Small intestine (tissue), 7 donors: ENCODE measurements around the gene RUVBL2. TPM values are rescaled to one million over a fixed set of nuclear protein-coding genes. Genes with fewer than 3 reads are reported as not detected.

Source experiments
- DNase-seq, 2 donors: peaks; one replicate each; pipeline versions ENCODE4 v3.0.0 to v3.0.0-alpha.2; 2013
- FAIRE-seq: peaks from 2 replicates; lab custom pipeline; 2012; peaks lifted over from hg19 to GRCh38; lab: Jason Lieb, UNC
- H3K27ac ChIP-seq, 3 donors: one replicate each; pipeline ENCODE4 v1.5.1; 2013; ENCODE audit warnings: low read length in 2 of 3, mild to moderate bottlenecking in 2 of 3, control low read depth in 1 of 3, inconsistent platforms in 1 of 3, low read depth in 1 of 3, moderate library complexity in 1 of 3
- H3K27me3 ChIP-seq, 3 donors: one replicate each; pipeline ENCODE4 v1.6.1; 2013; ENCODE audit warnings: low read length in 3 of 3, inconsistent platforms in 1 of 3; ENCODE audit not compliant: control insufficient read depth in 3 of 3, insufficient read depth in 3 of 3
- H3K36me3 ChIP-seq, 3 donors: one replicate each; pipeline ENCODE4 v1.6.1; 2013; ENCODE audit warnings: low read length in 3 of 3, inconsistent platforms in 1 of 3, low read depth in 1 of 3, mild to moderate bottlenecking in 1 of 3, moderate library complexity in 1 of 3; ENCODE audit not compliant: control insufficient read depth in 3 of 3, insufficient read depth in 2 of 3
- H3K4me1 ChIP-seq, 3 donors: one replicate each; pipeline ENCODE4 v1.6.1; 2013; ENCODE audit warnings: low read length in 2 of 3, inconsistent platforms in 1 of 3, low read depth in 1 of 3, mild to moderate bottlenecking in 1 of 3, moderate library complexity in 1 of 3; ENCODE audit not compliant: control insufficient read depth in 3 of 3, insufficient read depth in 2 of 3
- H3K4me3 ChIP-seq, 3 donors: one replicate each; pipeline ENCODE4 v1.5.1; 2013; ENCODE audit warnings: low read length in 3 of 3, control low read depth in 1 of 3, inconsistent platforms in 1 of 3, low read depth in 1 of 3, mild to moderate bottlenecking in 1 of 3, moderate library complexity in 1 of 3
- H3K9me3 ChIP-seq, 2 donors: one replicate each; pipeline ENCODE4 v1.6.1; 2013; ENCODE audit warnings: low read depth in 1 of 2, low read length in 1 of 2; ENCODE audit not compliant: control insufficient read depth in 2 of 2, insufficient read depth in 1 of 2
- WGBS, 3 donors: extraction: QIAGEN DNeasy Blood & Tissue Kit; methylation state at CpG; one replicate each; pipeline ENCODE4 v1.1.7; 2013; 5-methylcytosine and 5-hydroxymethylcytosine counted together
- polyA plus RNA-seq, 4 donors: library from polyadenylated mRNA; stranded (reverse) in 3 of 4; unstranded in 1 of 4; fragments of 200-250 nt in 3 of 4; fragments of 120-200 nt in 1 of 4; gene quantifications; one replicate each; pipeline versions ENCODE4 v1.2.1 to v1.2.3, GENCODE V29; 2013
- donor health status: healthy with polysubstance abuse.
- donor health status: control.
- donor health status: control.
- donor health status: Bipolar disorder and iron deficiency.
- donor health status: healthy.

The RUVBL2 gene
- polyA plus RNA-seq, 4 donors, result 45.4 to 108 (median 57.3) TPM

GRCh38 chr19:48988860-48989259 lies 4.8 kb upstream of the RUVBL2 start:
- Histone ChIP-seq H3K4me3 (no peak overlapping the region), H3K4me1 (peaks cover 2 to 13% (median 7%) of the 10 kb centered on the region in 3 donors), H3K27ac (no peak overlapping the region), H3K27me3 (no peaks in the 10 kb centered on the region), H3K9me3 (no peaks in the 10 kb centered on the region), H3K36me3 (peaks cover 2 to 68% (median 4%) of the 10 kb centered on the region in 3 donors)
- 95% methylated on average over 9 of the region's 9 CpGs for WGBS, 3 donors
- FAIRE-seq (no peak), DNase-seq (no peak)

DNA sequence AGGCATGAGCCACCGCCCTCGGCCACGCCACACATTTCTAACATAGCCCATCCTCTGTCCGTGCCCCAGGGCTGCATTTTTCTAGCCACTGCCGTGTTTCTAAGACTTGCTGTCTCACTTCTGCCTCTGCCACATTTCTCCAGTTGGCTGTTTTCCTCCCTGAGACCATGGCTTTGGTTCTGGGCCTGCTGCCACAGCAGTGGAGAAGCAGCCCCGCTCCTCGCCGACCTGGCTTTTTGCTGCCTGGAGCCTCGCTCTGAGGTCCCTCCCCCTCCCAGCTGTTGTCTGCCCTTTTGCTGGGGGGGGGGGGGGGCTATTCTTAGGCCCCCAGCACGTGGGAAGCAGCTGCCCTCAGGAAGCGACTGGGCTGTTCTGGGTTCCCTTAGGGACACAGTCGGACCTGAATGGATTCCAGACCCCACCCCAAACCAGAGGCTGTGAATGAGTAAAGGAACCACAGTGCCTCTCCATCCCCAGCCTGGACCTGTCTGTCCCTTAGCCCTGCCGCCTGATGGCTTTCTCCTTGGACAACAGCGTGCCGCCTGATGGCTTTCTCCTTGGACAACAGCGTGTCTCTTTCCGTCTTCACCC lies 3.9 kb upstream of the RUVBL2 start:
- 78 to 88% (median 88%) methylated on average over 17 of the region's 17 CpGs for WGBS, 3 donors

DNA sequence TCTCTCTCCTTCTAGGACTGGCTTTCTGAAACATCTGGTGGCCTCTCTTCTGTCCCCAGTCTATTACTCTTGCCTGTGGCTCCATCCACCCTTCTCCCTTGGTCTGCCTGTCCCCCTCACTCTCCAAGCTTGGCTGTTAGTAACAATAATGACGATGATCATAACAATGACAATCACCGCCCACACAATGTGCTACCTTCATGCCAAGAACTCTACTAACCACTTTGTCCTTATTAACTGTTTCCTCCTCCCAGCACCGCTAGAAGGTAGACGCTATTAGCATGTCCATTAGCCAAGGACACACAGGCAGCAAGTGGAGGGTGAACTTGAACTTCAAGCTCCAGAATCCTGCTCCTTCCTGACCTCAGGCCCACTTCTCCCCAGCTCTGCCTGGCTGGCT lies 3.3 kb upstream of the RUVBL2 start:
- Histone ChIP-seq H3K9me3 (no peaks in the 10 kb centered on the region), H3K4me1 (peaks cover 2 to 22% (median 7%) of the 10 kb centered on the region in 3 donors), H3K36me3 (peaks cover 2 to 53% (median 4%) of the 10 kb centered on the region in 3 donors), H3K27me3 (no peaks in the 10 kb centered on the region), H3K4me3 (no peak overlapping the region), H3K27ac (no peak overlapping the region)
- no peak for DNase-seq
- 74 to 87% (median 76%) methylated on average over 4 of the region's 4 CpGs for WGBS, 3 donors
- FAIRE-seq, result no peak

More for the DNA sequence above, 3.9 kb upstream of the RUVBL2 start:
- H3K36me3 ChIP-seq, result peaks cover 2 to 59% (median 4%) of the 10 kb centered on the region in 3 donors
- H3K27ac ChIP-seq, result no peak overlapping the region
- H3K4me1 ChIP-seq, result peaks cover 2 to 20% (median 7%) of the 10 kb centered on the region in 3 donors
- H3K9me3 ChIP-seq, result no peaks in the 10 kb centered on the region
- H3K4me3 ChIP-seq, result no peak overlapping the region
- no peak for FAIRE-seq
- no peaks in the 10 kb centered on the region for H3K27me3 ChIP-seq
- DNase-seq, result no peak

DNA sequence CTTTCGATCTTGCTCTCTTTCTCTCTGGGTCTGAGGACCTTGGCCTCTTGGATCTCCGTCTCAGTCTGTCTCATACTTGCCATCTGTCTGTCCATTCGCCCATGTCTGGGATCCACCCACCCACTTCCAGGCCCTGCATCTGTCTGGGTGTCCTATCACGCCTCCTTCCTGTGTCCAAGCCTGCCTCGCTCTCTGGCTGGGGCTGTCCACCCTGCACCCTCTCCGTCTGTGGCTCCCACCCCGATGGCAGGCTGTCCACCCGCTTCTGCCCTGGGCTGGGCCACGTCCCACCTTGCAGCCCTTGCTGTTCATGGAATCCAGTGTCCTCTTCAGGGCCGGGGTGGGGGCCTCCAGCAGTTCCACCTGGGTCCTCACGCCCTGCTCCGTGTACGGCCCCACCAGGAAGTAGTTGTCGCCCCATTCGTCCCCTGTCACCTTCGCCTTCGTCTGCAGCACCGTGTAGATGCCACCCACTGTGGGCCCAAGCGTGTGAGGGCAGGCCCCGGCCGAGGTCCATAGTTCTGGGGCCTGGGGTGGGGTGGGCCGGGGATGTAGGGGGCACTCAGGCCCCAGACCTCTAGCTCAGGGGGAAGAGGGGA lies 2.6 kb upstream of the RUVBL2 start:
- peak overlapping the region in 1 of 3 donors; percentile 18 for H3K27ac ChIP-seq
- H3K4me3 ChIP-seq, result peak overlapping the region in 1 of 3 donors; percentile 94
- peaks cover 2 to 46% (median 4%) of the 10 kb centered on the region in 3 donors for H3K36me3 ChIP-seq
- 81 to 88% (median 82%) methylated on average over 22 of the region's 22 CpGs for WGBS, 3 donors
- H3K27me3 ChIP-seq, result no peaks in the 10 kb centered on the region
- peaks cover 2 to 22% (median 7%) of the 10 kb centered on the region in 3 donors for H3K4me1 ChIP-seq
- FAIRE-seq (no peak), DNase-seq (no peak)
- no peaks in the 10 kb centered on the region for H3K9me3 ChIP-seq

GRCh38 chr19:48991873-48992580 lies 1.7 kb upstream of the RUVBL2 start:
- DNase-seq (peak; percentile 77 to 78), FAIRE-seq (no peak)
- Histone ChIP-seq H3K36me3 (peaks cover 2 to 38% (median 4%) of the 10 kb centered on the region in 3 donors), H3K27me3 (no peaks in the 10 kb centered on the region), H3K4me1 (peaks cover 2 to 22% (median 7%) of the 10 kb centered on the region in 3 donors), H3K27ac (peak overlapping the region; percentile 5 to 98 (median 95)), H3K4me3 (peak overlapping the region; percentile 52 to 94 (median 89)), H3K9me3 (no peaks in the 10 kb centered on the region)
- WGBS, 3 donors, result 19 to 23% (median 22%) methylated on average over 7 to 8 of the region's 8 CpGs

GRCh38 chr19:48992581-48993174 lies 1.0 kb upstream of the RUVBL2 start:
- H3K27ac ChIP-seq, result peak overlapping the region; percentile 5 to 98 (median 95)
- DNase-seq (peak in 1 of 2 donors; percentile 59), FAIRE-seq (no peak)
- H3K36me3 ChIP-seq, result peaks cover 2 to 35% (median 4%) of the 10 kb centered on the region in 3 donors
- WGBS, 3 donors, result 0 to 1% (median 1%) methylated on average over 20 of the region's 20 CpGs
- no peaks in the 10 kb centered on the region for H3K27me3 ChIP-seq
- peaks cover 2 to 22% (median 7%) of the 10 kb centered on the region in 3 donors for H3K4me1 ChIP-seq
- H3K4me3 ChIP-seq, result peak overlapping the region; percentile 52 to 94 (median 89)
- no peaks in the 10 kb centered on the region for H3K9me3 ChIP-seq

DNA sequence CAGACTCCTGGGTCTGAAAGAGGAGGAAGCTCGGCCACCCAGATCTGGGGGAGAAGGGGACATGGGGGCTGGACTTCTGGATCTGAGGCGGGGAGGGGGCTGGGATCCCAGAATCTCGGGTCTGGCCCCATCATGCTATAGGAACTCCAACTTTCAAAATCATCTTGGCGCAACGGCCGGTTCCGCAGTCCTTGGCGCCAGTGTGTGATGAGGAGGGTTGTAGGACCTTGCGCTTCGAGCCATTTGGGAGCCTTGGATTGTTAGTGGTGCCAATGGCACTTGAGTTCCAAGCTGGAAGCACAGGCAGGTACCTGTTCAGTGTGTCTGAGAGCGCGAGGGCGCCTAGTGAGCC lies 324 bp downstream of the RUVBL2 start:
- peak overlapping the region; percentile 17 to 98 (median 95) for H3K27ac ChIP-seq
- H3K36me3 ChIP-seq, result peaks cover 0 to 29% (median 0%) of the 10 kb centered on the region in 3 donors

DNA sequence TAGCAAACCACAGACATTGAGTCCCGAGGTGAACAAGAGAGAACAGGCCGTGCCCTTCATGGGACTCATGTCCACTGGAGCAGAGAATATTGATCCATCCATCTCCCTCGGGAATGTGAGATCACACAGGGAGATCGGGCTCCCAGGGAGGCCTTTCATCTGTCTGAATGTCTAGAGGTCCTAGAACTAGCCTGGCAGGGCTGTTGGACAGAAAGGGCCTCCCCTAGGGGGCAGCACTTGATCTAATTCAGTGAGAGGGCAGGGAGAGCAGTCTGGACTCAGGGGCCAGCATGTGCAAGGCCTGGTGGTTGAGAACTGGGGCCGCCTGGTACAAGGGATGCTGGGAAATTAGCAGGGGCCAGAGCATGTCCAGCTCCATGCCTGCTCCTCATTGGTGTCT lies 4.3 kb downstream of the RUVBL2 start:
- FAIRE-seq, result no peak
- WGBS, 3 donors, result 73 to 76% (median 73%) methylated on average over 5 of the region's 5 CpGs

More for the DNA sequence above, 324 bp downstream of the RUVBL2 start:
- no peaks in the 10 kb centered on the region for H3K27me3 ChIP-seq
- 0 to 1% (median 1%) methylated on average over 13 of the region's 13 CpGs for WGBS, 3 donors
- H3K9me3 ChIP-seq, result no peaks in the 10 kb centered on the region
- no peak for DNase-seq
- no peak for FAIRE-seq
- H3K4me3 ChIP-seq, result peak overlapping the region; percentile 54 to 94 (median 58)
- peaks cover 2 to 22% (median 7%) of the 10 kb centered on the region in 3 donors for H3K4me1 ChIP-seq

More for the DNA sequence above, 4.3 kb downstream of the RUVBL2 start:
- Histone ChIP-seq H3K9me3 (no peaks in the 10 kb centered on the region), H3K4me3 (no peak overlapping the region), H3K4me1 (peaks cover 0 to 9% (median 0%) of the 10 kb centered on the region in 3 donors), H3K27me3 (no peaks in the 10 kb centered on the region), H3K27ac (no peak overlapping the region), H3K36me3 (peaks cover 0 to 29% (median 1%) of the 10 kb centered on the region in 3 donors)
- DNase-seq, result peak; percentile 48 to 58
